HG03378 (cell line): ENCODE data around the gene RNU1-2.
"Not testable (repeated sequence)": the region's sequence is repeated elsewhere in the genome, so short reads cannot be mapped to it uniquely, and the experiment has no call there.

Source experiments
- ATAC-seq: cut with Tn5 transposase; IDR thresholded peaks from one replicate; pipeline ENCODE4 v1.9.1; 2021; ENCODE audit warnings: mild to moderate bottlenecking, moderate library complexity; ENCODE audit not compliant: unreplicated experiment

RNU1-2 gene

GRCh38 chr1:16886860-16887605, 8.7 kb upstream of the RNU1-2 start:
- ATAC-seq, result no peak

- ATAC-seq, result no peak
Measured at GRCh38 chr1:16888860-16889816, 6.6 kb upstream of the RNU1-2 start.

- ATAC-seq, result not testable (repeated sequence)
Measured at GRCh38 chr1:16890539-16891021, 5.2 kb upstream of the RNU1-2 start.

- ATAC-seq, result not testable (repeated sequence)
Measured at GRCh38 chr1:16891057-16891456, 4.7 kb upstream of the RNU1-2 start.

- ATAC-seq, result not testable (repeated sequence)
Measured at GRCh38 chr1:16892978-16893525, 2.7 kb upstream of the RNU1-2 start.

GRCh38 chr1:16893796-16894195, 2.0 kb upstream of the RNU1-2 start:
- ATAC-seq, result not testable (repeated sequence)

GRCh38 chr1:16894338-16894737, 1.4 kb upstream of the RNU1-2 start:
- not testable (repeated sequence) for ATAC-seq

GRCh38 chr1:16895233-16895597, 565 bp upstream of the RNU1-2 start:
- ATAC-seq, result not testable (repeated sequence)

GRCh38 chr1:16896316-16897055, 706 bp downstream of the RNU1-2 start:
- not testable (repeated sequence) for ATAC-seq

- not testable (repeated sequence) for ATAC-seq
Measured at GRCh38 chr1:16897653-16898052, 1.9 kb downstream of the RNU1-2 start.

GRCh38 chr1:16898298-16898697, 2.5 kb downstream of the RNU1-2 start:
- not testable (repeated sequence) for ATAC-seq

- ATAC-seq, result not testable (repeated sequence)
Measured at GRCh38 chr1:16899020-16899419, 3.2 kb downstream of the RNU1-2 start.

- no peak for ATAC-seq
Measured at GRCh38 chr1:16900751-16901150, 5.0 kb downstream of the RNU1-2 start.

- ATAC-seq, result not testable (repeated sequence)
Measured at GRCh38 chr1:16901371-16901770, 5.6 kb downstream of the RNU1-2 start.

GRCh38 chr1:16903054-16903453, 7.3 kb downstream of the RNU1-2 start:
- no peak for ATAC-seq

GRCh38 chr1:16903458-16903796, 7.6 kb downstream of the RNU1-2 start:
- ATAC-seq, result no peak

GRCh38 chr1:16904560-16905109, 8.9 kb downstream of the RNU1-2 start:
- peak; percentile 63 for ATAC-seq

GRCh38 chr1:16905110-16905867, 9.5 kb downstream of the RNU1-2 start:
- ATAC-seq, result peak; percentile 81

GRCh38 chr1:16905868-16906702, 10.3 kb downstream of the RNU1-2 start:
- ATAC-seq, result no peak
